Coronary artery (tissue), 2 donors: Measurements from ENCODE around the gene SNCAIP.

Experiments
- DNase-seq: peaks from one replicate; pipeline ENCODE4 v3.0.0-alpha.2; 2017; ENCODE audit warnings: low spot score
- H3K27ac ChIP-seq, 2 donors: fragments of 200-600 bp; sonication (generic); one replicate each; pipeline ENCODE4 v1.5.1; 2016 to 2019
- H3K4me3 ChIP-seq: fragments of 200-600 bp; sonication (generic); 2 replicates; pipeline ENCODE4 v1.5.1; 2016; ENCODE audit warnings: mild to moderate bottlenecking, moderate library complexity
- CTCF ChIP-seq: fragments of 200-600 bp; sonication (generic); IDR thresholded peaks from one replicate; pipeline ENCODE4 v1.5.1; 2019; ENCODE audit warnings: antibody characterized with exemption

The SNCAIP gene

GRCh38 chr5:122384739-122385235 lies 72.8 kb downstream of the SNCAIP start:
- no peak overlapping the region for H3K4me3 ChIP-seq
- no peak for TF ChIP-seq CTCF
- no peak overlapping the region for H3K27ac ChIP-seq
- DNase-seq = no peak

- TF ChIP-seq CTCF = no peak
- no peak overlapping the region for H3K27ac ChIP-seq
- no peak overlapping the region for H3K4me3 ChIP-seq
- DNase-seq = no peak
Observed at GRCh38 chr5:122385286-122385685, 73.2 kb downstream of the SNCAIP start.

GRCh38 chr5:122385808-122386207 lies 73.8 kb downstream of the SNCAIP start:
- no peak for DNase-seq
- TF ChIP-seq CTCF = no peak
- Histone ChIP-seq H3K27ac (no peak overlapping the region), H3K4me3 (no peak overlapping the region)

GRCh38 chr5:122390154-122390553 lies 78.1 kb downstream of the SNCAIP start:
- no peak for DNase-seq
- H3K27ac ChIP-seq = no peak overlapping the region
- no peak for TF ChIP-seq CTCF
- H3K4me3 ChIP-seq = no peak overlapping the region

GRCh38 chr5:122390694-122391093 lies 78.7 kb downstream of the SNCAIP start:
- no peak overlapping the region for H3K27ac ChIP-seq
- H3K4me3 ChIP-seq = no peak overlapping the region
- no peak for DNase-seq
- no peak for TF ChIP-seq CTCF

- Histone ChIP-seq H3K27ac (no peak overlapping the region), H3K4me3 (no peak overlapping the region)
- no peak for DNase-seq
- TF ChIP-seq CTCF = no peak
Observed at GRCh38 chr5:122391621-122392020, 79.6 kb downstream of the SNCAIP start.

- no peak for TF ChIP-seq CTCF
- H3K4me3 ChIP-seq = no peak overlapping the region
- no peak overlapping the region for H3K27ac ChIP-seq
- no peak for DNase-seq
Observed at GRCh38 chr5:122392224-122392623, 80.2 kb downstream of the SNCAIP start.
